GM12878 (cell line): ENCODE measurements around the gene SMIM17. TPM values are rescaled to one million over a fixed set of nuclear protein-coding genes. Genes with fewer than 3 reads are reported as not detected.

Experiments
- CHD4 ChIP-seq: fragments of 200-600 bp; sonication (generic); IDR thresholded peaks from 2 replicates; pipeline ENCODE4 v1.6.1; 2016; ENCODE audit warnings: mild to moderate bottlenecking
- IKZF2 ChIP-seq, 2 experiments: fragments of 450-650 bp; IDR thresholded peaks; 2 replicates each; pipeline ENCODE4 v1.6.1; 2017; ENCODE audit warnings: mild to moderate bottlenecking in 2 of 2, moderate library complexity in 2 of 2
- POU2F2 ChIP-seq: IDR thresholded peaks from 3 replicates; pipeline ENCODE4 v1.6.1; 2011; ENCODE audit warnings: low read depth, mild to moderate bottlenecking, low read length, borderline replicate concordance
- SUZ12 ChIP-seq: fragments of 200-600 bp; sonication (generic); IDR thresholded peaks from one replicate; pipeline ENCODE4 v1.6.1; 2018; ENCODE audit warnings: antibody characterized with exemption, mild to moderate bottlenecking; ENCODE audit not compliant: unreplicated experiment
- polyA plus RNA-seq, 11 experiments: library from polyadenylated mRNA; depleted of rRNA in 4 of 11; unstranded in 6 of 11; stranded (reverse) in 5 of 11; fragments of >200 nt; fragmentation: Nextera tagmentation in 4 of 11; fragmentation: Illumina TruSeq in 1 of 11; extraction: Ambion mirVana in 4 of 11; extraction: Trizol in 1 of 11; gene quantifications; 1 replicate in 1 of 11; 2 replicates in 10 of 11; pipeline versions ENCODE4 v1.2.1 to v1.2.3, GENCODE V29; 2011 to 2016; ENCODE audit warnings: inconsistent platforms in 2 of 11, missing spikeins in 2 of 11, low read depth in 1 of 11
- total RNA-seq, 4 experiments: library from RNA; depleted of rRNA in 3 of 4; stranded (reverse); fragments of >200 nt in 3 of 4; fragmentation: Illumina TruSeq in 1 of 4; extraction: Trizol in 1 of 4; gene quantifications; 2 replicates each; pipeline versions ENCODE4 v1.2.1 to v1.2.3, GENCODE V29; 2013 to 2021
- TF ChIP-seq, protein P1 (sequence below), 3 experiments: IDR thresholded peaks in 2 of 3; conservative IDR thresholded peaks in 1 of 3; 2 replicates each; pipeline ENCODE4 v1.5.1; 2011; ENCODE audit warnings: low read depth in 3 of 3, low read length in 3 of 3, mild to moderate bottlenecking in 3 of 3, control low read depth in 2 of 3, moderate library complexity in 2 of 3, inconsistent platforms in 1 of 3, mixed read lengths in 1 of 3; ENCODE audit not compliant: control insufficient read depth in 2 of 3, insufficient read depth in 1 of 3; ENCODE audit errors: extremely low read depth in 1 of 3
- TF ChIP-seq, protein P2 (sequence below): fragments of 450-650 bp; IDR thresholded peaks from 2 replicates; pipeline ENCODE4 v1.6.1; 2014; ENCODE audit warnings: mild to moderate bottlenecking
- TF ChIP-seq, protein P3 (sequence below): IDR thresholded peaks from 2 replicates; pipeline ENCODE4 v1.6.1; 2011; ENCODE audit warnings: borderline replicate concordance, low read depth, mild to moderate bottlenecking, moderate library complexity, mixed read lengths, low read length; ENCODE audit not compliant: insufficient read depth; ENCODE audit errors: extremely low read length
- TF ChIP-seq, protein P4 (sequence below): IDR thresholded peaks from 2 replicates; pipeline ENCODE4 v1.6.1; 2011; ENCODE audit warnings: borderline replicate concordance, low read depth, mild to moderate bottlenecking, moderate library complexity, low read length; ENCODE audit not compliant: insufficient read depth, poor library complexity, severe bottlenecking

Gene SMIM17
- total and polyA plus RNA-seq, 10 of the 15 experiments (the other 5 are each of a cell fraction or from before 2014, with no cell fraction given), result 0.07 to 0.23 (median 0.17) TPM; not detected in 6

DNA sequence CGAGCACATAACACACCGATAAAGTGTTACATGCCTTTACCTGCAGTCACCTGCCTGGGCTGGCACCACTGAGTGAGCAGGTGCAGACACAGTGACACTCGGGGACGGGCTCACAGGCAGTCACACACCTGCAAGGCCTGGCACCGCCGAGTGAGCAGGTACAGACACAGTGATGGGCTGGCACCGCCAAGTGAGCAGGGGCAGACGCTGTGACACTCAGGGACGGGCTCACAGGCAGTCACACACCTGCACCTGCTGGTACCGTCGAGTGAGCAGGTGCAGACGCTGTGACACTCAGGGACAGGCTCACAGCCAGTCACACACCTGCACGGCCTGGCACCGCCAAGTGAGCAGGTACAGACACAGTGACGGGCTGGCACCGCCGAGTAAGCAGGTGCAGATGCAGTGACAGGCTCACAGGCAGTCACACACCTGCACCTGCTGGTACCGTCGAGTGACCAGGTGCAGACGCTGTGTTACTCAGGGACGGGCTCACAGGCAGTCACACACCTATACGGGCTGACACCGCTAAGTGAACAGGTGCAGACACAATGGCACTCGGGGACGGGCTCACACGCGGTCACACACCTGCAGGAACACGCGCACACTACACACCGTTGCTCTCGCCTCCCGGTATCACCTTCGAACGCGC lies 28.1 kb downstream of the SMIM17 start (continued):
- TF ChIP-seq, protein P1, sequence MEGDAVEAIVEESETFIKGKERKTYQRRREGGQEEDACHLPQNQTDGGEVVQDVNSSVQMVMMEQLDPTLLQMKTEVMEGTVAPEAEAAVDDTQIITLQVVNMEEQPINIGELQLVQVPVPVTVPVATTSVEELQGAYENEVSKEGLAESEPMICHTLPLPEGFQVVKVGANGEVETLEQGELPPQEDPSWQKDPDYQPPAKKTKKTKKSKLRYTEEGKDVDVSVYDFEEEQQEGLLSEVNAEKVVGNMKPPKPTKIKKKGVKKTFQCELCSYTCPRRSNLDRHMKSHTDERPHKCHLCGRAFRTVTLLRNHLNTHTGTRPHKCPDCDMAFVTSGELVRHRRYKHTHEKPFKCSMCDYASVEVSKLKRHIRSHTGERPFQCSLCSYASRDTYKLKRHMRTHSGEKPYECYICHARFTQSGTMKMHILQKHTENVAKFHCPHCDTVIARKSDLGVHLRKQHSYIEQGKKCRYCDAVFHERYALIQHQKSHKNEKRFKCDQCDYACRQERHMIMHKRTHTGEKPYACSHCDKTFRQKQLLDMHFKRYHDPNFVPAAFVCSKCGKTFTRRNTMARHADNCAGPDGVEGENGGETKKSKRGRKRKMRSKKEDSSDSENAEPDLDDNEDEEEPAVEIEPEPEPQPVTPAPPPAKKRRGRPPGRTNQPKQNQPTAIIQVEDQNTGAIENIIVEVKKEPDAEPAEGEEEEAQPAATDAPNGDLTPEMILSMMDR (IDR thresholded peaks at IDR 0.05 in 2 of 3, conservative IDR thresholded peaks at IDR 0.05 in 1 of 3; ENCODE audit: control insufficient read depth in 2 of 3, extremely low read depth in 1 of 3, insufficient read depth in 1 of 3, low read depth in 3 of 3, low read length in 3 of 3), result no peak
- TF ChIP-seq IKZF2 (IDR thresholded peaks at IDR 0.05), result no peak
- TF ChIP-seq, protein P2, sequence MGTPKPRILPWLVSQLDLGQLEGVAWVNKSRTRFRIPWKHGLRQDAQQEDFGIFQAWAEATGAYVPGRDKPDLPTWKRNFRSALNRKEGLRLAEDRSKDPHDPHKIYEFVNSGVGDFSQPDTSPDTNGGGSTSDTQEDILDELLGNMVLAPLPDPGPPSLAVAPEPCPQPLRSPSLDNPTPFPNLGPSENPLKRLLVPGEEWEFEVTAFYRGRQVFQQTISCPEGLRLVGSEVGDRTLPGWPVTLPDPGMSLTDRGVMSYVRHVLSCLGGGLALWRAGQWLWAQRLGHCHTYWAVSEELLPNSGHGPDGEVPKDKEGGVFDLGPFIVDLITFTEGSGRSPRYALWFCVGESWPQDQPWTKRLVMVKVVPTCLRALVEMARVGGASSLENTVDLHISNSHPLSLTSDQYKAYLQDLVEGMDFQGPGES, result no peak
- TF ChIP-seq POU2F2, result no peak
- TF ChIP-seq CHD4, result no peak
- TF ChIP-seq, protein P3, sequence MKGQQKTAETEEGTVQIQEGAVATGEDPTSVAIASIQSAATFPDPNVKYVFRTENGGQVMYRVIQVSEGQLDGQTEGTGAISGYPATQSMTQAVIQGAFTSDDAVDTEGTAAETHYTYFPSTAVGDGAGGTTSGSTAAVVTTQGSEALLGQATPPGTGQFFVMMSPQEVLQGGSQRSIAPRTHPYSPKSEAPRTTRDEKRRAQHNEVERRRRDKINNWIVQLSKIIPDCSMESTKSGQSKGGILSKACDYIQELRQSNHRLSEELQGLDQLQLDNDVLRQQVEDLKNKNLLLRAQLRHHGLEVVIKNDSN, result no peak
- TF ChIP-seq, protein P4, sequence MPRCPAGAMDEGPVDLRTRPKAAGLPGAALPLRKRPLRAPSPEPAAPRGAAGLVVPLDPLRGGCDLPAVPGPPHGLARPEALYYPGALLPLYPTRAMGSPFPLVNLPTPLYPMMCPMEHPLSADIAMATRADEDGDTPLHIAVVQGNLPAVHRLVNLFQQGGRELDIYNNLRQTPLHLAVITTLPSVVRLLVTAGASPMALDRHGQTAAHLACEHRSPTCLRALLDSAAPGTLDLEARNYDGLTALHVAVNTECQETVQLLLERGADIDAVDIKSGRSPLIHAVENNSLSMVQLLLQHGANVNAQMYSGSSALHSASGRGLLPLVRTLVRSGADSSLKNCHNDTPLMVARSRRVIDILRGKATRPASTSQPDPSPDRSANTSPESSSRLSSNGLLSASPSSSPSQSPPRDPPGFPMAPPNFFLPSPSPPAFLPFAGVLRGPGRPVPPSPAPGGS, result no peak
- TF ChIP-seq SUZ12, result no peak
